Activated naive CD4-positive, alpha-beta T cell treated with Interleukin-2 at 50 U/mL for 16 hours (primary cell): ENCODE data around the gene SLC3A2.

Experiments
- DNase-seq: peaks from one replicate; pipeline ENCODE4 v3.0.0-alpha.2; 2020

SLC3A2 gene

DNA sequence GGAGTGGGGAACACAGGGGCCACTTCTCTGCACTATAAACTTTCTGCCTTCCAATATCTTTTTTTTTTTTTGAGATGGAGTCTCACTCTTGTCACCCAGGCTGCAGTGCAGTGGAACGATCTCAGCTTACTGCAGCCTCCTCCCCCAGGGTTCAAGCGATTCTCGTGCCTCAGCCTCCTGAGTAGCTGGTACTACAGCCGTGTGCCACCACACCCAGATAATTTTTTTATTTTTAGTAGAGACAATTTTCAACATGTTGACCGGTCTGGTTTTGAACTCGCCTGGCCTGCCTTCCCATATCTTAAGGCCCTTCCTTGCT, 1.7 kb downstream of the SLC3A2 start:
- no peak for DNase-seq

DNA sequence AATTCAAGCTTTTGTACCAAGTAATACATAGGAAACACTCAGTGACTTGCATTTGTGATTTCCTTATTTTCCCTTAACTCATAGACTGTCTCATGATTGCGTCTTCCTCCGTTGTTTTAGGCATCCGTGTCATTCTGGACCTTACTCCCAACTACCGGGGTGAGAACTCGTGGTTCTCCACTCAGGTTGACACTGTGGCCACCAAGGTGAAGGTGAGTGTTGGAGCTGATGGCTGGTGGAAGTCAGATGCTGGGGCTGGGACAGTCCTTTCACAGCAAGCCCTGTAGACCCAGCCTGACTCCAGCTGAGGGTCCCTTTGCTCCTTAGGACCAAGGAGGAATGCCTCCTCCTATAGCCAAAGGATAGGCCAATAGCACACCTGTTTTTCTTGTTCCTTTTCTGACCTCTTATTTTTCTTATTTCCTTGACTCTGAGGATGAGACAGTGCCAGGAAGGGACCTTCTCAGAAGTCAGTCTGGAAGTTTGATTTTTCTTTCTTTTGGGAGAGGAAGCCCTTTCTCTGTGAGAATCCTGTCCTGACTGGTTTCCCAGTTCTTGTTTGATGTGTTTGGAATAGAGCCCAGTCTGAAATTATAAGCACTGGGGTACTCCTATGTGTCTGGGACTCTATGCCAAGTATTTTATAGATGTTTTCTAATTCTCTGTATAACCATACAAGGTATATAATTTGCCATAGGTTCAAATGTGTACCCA, 2.2 kb downstream of the SLC3A2 start:
- DNase-seq, result no peak

DNA sequence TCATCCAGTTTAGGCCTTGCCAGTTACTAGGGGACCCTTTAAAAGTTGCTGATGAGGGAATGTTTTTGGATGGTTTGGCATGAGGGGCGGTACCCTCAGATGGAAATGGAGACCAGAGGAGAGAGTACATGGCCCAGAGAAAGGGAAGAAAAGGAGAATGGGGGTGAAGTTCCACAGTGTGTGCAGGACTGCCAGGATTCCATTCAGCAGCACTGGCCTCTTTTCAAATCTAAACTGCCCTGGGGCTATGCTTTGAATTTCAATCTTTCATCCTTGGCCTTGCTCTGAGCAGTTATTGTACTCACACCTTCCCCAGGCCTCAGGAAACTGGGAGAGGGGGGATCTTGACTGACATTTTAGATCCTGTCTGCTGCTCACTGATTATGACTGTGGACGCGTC, 3.0 kb downstream of the SLC3A2 start:
- no peak for DNase-seq

DNA sequence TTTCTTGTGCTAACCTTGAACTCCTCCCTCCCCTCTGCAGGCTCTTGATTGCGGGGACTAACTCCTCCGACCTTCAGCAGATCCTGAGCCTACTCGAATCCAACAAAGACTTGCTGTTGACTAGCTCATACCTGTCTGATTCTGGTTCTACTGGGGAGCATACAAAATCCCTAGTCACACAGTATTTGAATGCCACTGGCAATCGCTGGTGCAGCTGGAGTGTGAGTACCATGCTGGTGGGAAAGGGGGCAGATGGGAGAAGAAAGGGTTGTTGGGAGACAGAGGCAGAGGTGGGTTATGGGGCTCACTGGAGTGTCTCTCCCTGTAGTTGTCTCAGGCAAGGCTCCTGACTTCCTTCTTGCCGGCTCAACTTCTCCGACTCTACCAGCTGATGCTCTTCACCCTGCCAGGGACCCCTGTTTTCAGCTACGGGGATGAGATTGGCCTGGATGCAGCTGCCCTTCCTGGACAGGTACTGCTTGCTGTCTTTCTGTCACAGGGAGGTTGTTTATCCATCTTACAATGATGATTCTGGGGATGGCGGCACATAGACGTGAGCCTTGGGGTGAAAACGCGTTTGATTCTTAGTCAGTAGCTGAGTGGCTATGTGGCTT, 4.5 kb downstream of the SLC3A2 start:
- no peak for DNase-seq

DNA sequence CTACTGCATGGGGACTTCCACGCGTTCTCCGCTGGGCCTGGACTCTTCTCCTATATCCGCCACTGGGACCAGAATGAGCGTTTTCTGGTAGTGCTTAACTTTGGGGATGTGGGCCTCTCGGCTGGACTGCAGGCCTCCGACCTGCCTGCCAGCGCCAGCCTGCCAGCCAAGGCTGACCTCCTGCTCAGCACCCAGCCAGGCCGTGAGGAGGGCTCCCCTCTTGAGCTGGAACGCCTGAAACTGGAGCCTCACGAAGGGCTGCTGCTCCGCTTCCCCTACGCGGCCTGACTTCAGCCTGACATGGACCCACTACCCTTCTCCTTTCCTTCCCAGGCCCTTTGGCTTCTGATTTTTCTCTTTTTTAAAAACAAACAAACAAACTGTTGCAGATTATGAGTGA, 7.7 kb downstream of the SLC3A2 start:
- DNase-seq, result no peak

DNA sequence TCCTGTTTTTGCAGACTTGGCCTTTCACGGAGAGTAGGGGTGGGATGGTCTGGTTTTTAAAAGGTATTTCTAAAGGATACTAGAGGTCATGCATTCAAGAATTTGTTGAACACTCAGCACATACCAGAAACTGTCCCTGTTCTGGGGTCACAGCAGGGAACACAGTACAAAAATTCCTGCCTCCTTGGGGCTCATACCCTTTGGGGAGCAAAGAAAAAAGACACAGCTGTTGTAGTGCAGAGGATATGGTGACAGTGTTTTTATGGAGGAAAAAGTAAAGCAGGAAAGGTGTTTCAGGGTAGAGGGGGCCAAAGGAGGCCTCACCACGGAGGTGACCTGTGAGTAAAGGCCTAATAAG, 8.4 kb downstream of the SLC3A2 start:
- no peak for DNase-seq

DNA sequence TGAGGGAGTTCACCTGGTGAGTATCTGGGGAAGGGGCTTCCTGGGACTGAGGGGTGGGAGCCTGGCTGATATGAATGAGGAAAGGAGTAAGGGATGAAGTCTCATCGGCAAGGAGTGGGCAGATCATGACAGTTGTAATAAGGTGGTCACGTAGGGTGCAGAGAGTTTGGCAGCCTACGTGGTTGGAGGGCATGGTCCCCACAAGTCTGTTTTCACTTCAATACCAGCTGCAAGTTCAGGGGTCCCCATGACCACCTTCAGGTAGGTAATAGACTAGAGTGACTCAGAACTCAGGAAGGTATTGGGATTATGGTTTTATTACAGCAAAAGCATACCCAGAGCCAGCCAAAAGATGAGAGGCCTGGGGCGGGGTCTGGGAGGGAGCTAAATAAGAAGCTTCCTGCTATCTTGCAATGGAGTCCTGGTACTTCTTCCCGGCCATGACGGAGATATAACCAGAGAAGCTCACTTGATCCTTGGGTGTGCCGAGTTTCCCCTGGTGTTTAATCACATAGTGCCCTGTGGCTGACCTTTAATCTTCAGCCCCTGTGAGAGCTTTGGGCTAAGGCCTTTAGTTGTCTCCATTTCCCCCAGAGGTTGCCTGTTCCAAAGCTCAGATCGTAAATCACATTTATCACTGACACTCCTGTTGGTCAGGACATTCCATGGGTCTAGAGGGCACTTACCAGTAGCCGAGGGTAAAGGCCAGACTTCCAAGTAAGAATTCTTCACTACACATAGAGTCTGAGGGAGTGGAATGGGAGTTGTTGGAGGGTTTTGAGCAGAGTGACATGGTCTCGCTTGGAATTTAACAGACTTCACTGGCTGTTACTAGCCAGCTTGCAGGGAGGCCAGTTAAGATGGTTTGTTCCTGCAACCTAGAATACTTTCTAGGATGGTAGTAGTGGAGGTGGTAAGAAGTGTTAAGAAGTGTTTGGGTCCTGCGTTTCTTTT, 9.1 kb downstream of the SLC3A2 start:
- no peak for DNase-seq

DNA sequence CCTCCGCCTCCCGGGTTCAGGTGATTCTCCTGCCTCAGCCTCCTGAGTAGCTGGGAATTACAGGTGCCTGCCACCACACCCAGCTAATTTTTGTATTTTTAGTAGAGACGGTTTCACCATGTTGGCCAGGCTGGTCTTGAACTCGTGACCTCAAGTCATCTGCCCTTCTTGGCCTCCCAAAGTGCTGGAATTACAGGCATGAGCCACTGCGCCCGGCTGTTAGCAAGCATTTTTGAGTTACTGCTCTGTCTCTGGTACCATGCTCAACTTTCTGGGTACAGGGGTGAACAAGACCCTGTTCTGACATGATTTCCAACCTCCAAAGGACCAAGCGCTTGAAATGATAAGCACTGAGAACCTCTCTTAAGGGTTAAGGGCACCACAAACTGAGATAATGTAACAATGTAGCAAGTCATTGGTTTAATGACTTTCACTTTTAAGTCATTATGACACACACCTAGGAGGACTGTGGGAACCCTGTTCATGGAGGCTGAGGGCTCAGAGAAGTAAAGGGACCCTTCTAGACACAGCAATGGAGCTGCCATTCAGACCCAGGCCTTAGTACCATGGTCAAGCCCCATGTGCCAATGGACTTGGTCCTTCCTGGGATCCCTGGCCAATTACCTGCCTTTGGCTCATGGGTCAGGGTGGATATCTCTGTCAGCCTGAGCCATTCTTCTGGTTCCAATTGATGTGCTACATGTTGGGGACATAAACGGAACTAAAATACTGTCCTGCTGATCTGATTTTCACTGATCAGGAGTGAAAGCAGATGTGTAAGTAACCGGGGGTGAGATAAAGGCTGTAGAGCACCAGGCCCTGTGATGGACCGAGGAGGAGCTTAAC, 11.6 kb downstream of the SLC3A2 start:
- DNase-seq, result no peak

DNA sequence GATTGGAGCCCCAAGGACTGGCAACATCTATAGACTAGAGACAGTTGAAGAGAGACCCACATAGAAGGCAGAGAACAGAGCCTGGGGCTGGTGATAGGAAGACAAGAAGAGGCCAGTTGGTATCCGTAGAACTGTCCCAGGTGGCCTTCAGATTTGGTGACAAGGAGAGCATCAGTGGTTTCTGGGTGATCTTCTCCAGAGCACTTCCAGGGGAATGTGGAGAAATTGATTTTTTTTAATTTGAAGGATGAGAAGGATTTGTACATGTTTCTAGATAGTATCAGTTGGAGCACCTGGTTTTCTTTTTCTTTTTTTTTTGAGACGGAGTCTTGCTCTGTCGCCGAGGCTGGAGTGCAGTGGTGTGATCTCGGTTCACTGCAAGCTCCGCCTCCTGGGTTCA, 14.8 kb downstream of the SLC3A2 start:
- no peak for DNase-seq

DNA sequence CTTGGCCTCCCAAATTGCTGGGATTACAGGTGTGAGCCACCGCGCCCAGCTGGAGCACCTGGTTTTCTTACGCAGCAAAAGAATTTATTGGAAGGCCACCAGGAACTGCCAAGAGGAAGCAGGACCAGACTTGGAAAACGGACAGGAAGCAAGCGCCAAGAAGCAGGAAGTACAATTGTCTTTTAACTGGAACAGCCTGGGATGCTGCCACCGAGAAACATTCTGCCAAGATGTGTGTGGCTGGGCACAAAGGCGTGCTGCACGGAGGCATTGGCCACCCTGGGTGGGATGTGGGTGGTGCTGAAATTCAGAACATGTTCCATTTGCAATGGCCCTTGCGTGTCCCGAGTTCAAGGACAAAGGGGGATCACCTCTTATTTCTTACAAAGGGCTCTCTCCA, 15.4 kb downstream of the SLC3A2 start:
- no peak for DNase-seq

DNA sequence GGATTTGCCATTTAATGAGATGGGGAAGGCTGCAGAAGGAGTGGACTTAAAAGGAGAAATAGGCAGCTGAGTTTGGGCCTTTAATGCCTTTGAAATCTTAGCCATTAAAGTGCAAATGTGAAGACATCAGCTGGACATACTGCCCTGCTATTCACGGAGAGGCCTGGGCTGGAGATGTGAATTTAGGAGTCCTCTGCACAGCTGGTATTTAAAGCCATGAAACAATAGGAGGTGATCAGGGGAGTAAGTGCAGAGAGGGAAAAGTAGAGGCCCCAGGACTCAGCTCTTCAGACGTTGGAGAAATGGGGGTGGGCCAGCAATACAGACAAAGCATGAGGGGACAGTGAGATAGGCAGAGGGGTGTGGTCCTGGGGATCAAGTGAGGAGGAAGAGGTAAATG, 16.6 kb downstream of the SLC3A2 start:
- DNase-seq, result no peak

DNA sequence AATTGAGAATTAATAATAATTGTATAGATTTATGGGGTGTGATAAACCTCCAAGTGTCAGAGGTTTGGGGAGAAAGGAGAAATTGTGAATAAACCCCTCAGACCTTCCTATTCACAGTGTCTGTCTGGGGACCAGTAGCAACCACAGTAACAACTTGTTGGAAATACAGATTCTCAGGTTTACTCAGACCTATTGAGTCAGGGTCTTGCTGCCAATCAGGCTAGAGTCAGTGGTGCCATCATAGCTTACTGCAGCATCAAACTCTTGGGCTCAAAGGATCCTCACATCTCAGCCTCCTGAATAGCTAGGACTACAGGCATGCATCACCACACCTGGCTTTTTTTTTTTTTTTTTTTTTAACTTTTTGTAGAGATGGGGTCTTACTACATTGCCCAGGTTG, 17.3 kb downstream of the SLC3A2 start:
- no peak for DNase-seq

DNA sequence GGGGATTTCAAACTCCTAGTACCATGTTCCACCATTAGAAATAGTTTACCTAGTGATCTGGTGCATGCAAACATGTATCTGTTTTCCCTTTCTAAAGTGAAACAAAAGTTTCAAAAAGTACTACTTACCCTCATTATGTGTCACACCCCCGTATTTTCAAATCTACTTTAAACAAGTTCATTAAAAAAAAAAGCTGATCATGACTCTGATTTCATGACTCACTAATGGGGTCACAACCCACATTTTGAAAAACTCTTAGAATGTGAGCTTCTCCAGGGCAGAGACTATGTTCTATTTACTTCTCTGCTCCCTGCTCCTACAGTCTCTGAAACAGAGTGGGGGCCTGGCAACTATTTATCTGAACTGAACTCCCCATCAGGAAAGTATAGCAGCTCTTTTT, 22.2 kb downstream of the SLC3A2 start:
- no peak for DNase-seq

DNA sequence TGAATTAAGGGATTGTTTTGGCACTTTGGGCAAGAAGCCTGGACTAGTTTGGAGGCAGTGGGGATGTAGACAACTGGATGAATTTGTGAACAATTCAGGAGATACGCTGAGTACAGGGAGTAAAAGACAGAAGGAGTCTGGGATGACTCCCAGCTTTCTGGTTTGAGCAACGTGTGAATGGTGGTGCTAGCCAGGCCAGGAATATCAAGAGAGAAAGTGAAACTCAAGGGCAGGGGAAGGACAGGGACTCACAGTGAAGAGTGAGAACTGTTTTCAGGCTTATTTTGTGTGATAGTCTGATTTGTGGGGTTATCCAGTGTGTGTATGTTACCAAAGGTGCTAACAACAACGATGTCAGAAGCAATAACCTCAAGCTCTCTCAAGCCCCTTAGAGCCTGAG, 24.6 kb downstream of the SLC3A2 start:
- DNase-seq, result no peak

DNA sequence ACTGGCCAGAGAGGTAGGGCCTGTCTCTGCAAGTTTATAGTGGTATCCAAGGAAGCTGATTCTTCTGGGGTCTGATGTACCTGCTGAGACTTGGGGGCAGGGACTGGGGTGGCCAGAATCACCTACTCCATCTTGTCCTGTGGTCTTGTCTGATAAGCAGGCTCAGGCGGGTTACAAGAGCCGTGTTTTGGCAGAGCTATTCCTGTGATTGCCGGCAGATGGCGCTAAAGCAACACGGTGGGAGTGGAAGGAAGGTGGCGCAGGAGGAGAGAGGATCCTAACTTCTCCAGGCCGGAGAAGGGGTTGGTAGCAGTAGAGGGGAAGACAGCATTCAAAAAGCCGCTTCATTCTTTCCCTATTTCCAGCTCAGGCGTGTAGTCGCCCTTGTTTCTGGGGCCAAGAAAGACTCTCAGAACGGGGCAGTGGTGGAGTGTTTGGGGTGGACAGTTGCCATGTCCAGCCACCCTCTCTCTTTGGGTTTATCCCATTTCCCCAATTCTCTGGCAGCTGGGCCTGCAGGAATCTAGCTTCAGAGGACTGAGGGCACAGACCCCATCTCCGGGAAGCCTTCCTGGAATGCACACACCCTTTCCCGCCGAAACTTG, 25.3 kb downstream of the SLC3A2 start:
- peak; percentile 80 for DNase-seq

DNA sequence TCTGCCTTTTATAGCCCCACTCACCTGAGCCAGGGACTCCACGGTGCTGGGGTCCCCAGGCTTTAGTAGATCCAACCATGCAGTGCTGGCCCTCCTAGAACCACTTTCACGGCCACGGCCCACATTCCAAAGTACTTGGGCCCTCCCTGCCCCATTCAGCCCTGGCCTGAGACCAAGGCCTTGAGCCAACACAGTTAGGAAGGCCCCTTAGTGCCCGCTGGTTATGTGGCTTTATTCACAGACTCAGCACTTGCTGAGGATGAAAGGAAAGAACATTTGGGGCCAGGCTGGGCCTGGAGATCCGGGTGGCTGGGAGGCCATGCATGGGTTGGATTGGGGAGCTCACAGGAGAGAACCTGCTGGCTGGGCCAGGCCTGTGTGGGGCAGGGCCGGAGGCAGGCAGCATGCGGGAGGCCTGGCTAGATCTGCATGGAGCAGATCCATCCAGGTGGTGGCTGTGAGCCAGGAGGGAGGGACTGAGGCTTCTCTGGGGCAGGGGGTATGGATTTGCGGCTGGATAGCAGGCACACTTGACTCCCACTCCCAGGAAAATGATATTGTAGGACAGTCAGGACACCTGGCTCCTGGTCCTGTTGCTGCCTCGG, 27.9 kb downstream of the SLC3A2 start:
- DNase-seq, result no peak

DNA sequence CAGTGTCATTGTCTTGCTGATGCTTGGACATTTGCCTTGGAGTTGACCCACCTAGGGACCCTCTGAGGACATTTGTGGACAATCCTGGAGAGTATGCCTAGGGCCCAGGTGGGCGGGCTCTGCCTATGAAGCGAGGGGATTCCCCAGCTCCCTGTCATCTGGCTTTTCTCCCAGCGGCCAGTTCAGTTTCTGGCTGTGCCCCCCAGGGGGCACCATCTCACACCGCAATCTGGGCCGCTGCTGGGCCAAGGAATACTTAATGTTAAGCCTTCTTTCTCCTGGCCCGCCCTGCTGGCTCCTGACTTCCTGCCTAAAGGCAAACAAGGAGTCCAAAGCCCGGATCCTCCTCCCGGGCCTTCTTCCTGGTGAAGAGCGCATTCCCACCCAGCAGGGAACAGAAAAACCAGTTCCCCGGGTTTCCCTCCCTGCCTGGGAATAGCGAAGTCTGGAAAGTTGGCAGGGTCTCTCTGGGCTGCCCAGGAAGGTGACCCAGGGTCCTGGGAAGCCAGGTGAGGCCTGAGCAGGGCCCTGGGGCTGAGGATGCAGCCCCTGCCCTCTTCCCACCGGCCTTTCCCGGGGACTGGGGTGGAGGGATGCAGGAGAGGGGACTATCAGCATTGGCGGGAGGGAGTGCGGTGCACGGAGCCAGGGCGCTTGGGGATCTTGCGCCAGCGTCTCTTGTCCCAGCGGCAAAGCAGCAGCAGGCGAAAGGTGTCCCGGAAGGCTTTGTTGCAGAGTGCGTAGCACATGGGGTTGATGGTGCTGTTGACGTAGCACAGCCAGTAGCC, 28.6 kb downstream of the SLC3A2 start:
- no peak for DNase-seq

DNA sequence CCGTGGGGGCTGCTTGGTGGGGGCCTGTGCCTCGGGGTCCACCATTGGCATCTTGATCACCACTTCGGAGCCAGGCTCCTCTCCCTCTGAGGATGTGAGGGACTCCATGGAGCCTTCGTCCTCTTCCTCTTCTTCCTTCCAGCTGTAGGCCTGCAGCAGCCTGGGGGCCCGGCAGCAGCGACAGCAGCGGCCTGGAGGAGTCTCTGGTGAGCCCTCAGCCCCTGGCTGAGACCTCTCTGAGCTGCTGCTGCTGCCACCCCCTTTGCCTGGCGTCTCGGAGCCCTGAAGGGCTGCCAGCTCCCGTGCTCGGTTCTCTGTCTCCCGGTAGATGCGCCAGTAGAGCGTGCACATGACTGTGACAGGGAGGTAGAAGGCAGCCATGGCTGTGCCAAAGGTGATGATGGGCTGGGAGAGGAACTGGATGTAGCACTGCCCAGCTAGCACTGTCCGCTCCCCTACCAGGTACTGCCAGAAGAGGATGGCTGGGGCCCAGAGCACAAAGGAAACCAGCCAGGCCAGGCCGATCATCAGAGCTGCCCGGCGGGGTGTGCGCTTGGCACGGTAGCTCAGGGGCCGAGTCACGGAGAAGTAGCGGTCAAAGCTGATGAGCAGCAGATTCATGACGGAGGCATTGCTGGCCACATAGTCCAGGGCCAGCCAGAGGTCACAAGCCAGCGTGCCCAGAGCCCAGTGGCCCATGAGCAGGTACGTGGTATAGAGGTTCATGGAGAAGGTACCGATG, 29.6 kb downstream of the SLC3A2 start:
- no peak for DNase-seq

DNA sequence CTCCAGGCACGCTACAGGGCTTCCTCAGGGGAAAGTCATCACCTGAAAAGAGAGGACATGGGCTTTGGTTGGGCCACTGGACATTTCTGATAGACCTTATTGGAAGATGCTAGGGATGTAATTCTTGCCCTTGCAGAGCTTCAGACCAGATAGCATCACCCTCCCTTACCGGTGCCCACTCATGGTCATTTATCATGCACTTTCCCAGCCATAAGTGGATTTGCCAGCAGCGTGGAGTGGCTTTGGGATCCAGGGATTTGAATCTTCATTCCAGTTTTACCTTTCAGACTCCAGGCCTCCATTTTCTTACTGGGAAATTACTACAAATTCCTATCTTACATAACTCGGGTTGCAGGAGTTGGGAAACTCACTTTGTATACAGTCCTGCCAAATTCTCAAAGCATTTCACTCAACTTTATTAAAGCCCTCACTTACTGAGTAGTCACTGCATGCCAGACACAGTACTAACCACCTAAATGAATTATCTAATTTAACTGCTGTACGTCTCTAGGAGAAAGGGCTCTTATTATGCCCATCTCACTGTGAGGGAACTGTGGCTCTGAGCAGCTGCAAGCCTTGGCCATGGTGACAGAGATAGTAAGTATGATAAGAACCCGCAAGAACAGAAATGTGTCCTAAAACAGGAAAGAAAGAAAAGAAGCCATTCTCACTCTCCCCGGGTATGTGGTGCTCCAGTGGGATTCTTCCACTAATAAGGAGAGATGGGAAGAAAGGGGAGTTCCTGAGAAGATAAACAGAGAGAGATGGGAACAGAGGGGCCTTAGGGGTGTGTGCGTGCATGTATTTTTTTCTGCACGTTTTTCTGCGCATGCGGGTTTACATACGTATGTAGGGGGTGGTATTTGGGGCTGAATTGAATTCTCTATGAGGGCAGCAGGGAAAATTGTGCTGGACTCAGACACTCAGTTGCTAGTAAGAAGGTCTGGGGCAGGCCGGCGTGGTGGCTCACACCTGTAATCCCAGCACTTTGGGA, 30.7 kb downstream of the SLC3A2 start:
- no peak for DNase-seq
